B cell (primary cell): ENCODE results near the gene CNOT6. TPM values are rescaled to one million over a fixed set of nuclear protein-coding genes. Genes with fewer than 3 reads are reported as not detected.

ENCODE experiments used
- ATAC-seq: fragments of 200-7000 bp; cut with Tn5 transposase; one replicate; pipeline ENCODE4 v1.10.0; 2021; ENCODE audit warnings: low read depth, mild to moderate bottlenecking, moderate number of reproducible peaks, moderate library complexity
- CTCF ChIA-PET: fragments of 350-600 bp; sonication (Branson Sonifier 250); formaldehyde crosslinking; loops from one replicate; lab custom pipeline; 2021; ENCODE audit warnings: antibody characterized with exemption, inconsistent platforms; lab: Charles Lee
- POLR2A ChIA-PET: fragments of 350-600 bp; sonication (Branson Sonifier 250); formaldehyde crosslinking; loops from one replicate; lab custom pipeline; 2021; ENCODE audit warnings: antibody characterized with exemption; lab: Charles Lee
- DNase-seq: peaks from one replicate; pipeline ENCODE4 v3.0.0; 2013
- H2AFZ ChIP-seq: 2 replicates; pipeline ENCODE4 v1.6.1; 2012; ENCODE audit warnings: mild to moderate bottlenecking, low read depth, low read length; ENCODE audit not compliant: insufficient read depth, poor library complexity, severe bottlenecking
- H3K27ac ChIP-seq, 2 donors: 1 replicate in 1 of 2; 2 replicates in 1 of 2; pipeline ENCODE4 v1.5.1; 2012 to 2013; ENCODE audit warnings: low read length in 2 of 2, mild to moderate bottlenecking in 2 of 2, moderate library complexity in 1 of 2
- H3K27me3 ChIP-seq, 4 experiments: fragments of 200-600 bp in 1 of 4; sonication (generic) in 1 of 4; replicated peaks in 1 of 4; 1 replicate in 2 of 4; 2 replicates in 2 of 4; pipeline versions ENCODE4 v1.6.1 to v1.7.0; 2013 to 2016; ENCODE audit warnings: low read length in 3 of 4, mild to moderate bottlenecking in 2 of 4, mixed read lengths in 1 of 4, moderate library complexity in 1 of 4; ENCODE audit not compliant: insufficient read depth in 4 of 4, control insufficient read depth in 3 of 4; ENCODE audit errors: control extremely low read depth in 1 of 4
- H3K36me3 ChIP-seq, 2 experiments: replicated peaks in 1 of 2; 1 replicate in 1 of 2; 2 replicates in 1 of 2; pipeline versions ENCODE4 v1.6.1 to v1.7.1; 2013; ENCODE audit warnings: low read length in 1 of 2; ENCODE audit not compliant: insufficient read depth in 2 of 2, control insufficient read depth in 1 of 2; ENCODE audit errors: control extremely low read depth in 1 of 2, extremely low read depth in 1 of 2
- H3K4me1 ChIP-seq, 2 donors: fragments of 200-600 bp in 1 of 2; sonication (generic) in 1 of 2; 1 replicate in 1 of 2; 2 replicates in 1 of 2; pipeline versions ENCODE4 v1.5.1 to v1.6.1; 2013 to 2017; ENCODE audit warnings: low read length in 2 of 2; ENCODE audit not compliant: control insufficient read depth in 2 of 2, insufficient read depth in 2 of 2
- H3K4me2 ChIP-seq: replicated peaks from 2 replicates; pipeline ENCODE3; 2012; ENCODE audit warnings: mild to moderate bottlenecking, low read depth, low read length; ENCODE audit not compliant: poor library complexity, severe bottlenecking
- H3K4me3 ChIP-seq, 5 experiments: fragments of 200-600 bp in 1 of 5; sonication (generic) in 1 of 5; 1 replicate in 3 of 5; 2 replicates in 2 of 5; pipeline versions ENCODE4 v1.5.1 to v1.7.0; 2011 to 2016; ENCODE audit warnings: low read length in 4 of 5, mild to moderate bottlenecking in 4 of 5, low read depth in 2 of 5, control low read depth in 1 of 5, moderate library complexity in 1 of 5; ENCODE audit not compliant: insufficient read depth in 1 of 5; ENCODE audit errors: control extremely low read depth in 1 of 5, extremely low read depth in 1 of 5
- H3K79me2 ChIP-seq: fragments of 200-600 bp; sonication (generic); one replicate; pipeline ENCODE4 v1.6.0; 2016; ENCODE audit warnings: low read length; ENCODE audit not compliant: control insufficient read depth, insufficient read depth
- H3K9ac ChIP-seq: fragments of 200-600 bp; sonication (generic); 2 replicates; pipeline ENCODE4 v1.6.1; 2017; ENCODE audit warnings: mild to moderate bottlenecking, low read length, moderate library complexity
- H3K9me3 ChIP-seq, 3 donors: one replicate each; pipeline versions ENCODE4 v1.6.1 to v1.7.1; 2013; ENCODE audit warnings: low read length in 2 of 3; ENCODE audit not compliant: control insufficient read depth in 2 of 3, insufficient read depth in 1 of 3; ENCODE audit errors: control extremely low read depth in 1 of 3
- H4K20me1 ChIP-seq: 2 replicates; pipeline ENCODE4 v1.6.0; 2012; ENCODE audit warnings: mild to moderate bottlenecking, low read length; ENCODE audit not compliant: insufficient read depth, control insufficient read depth, poor library complexity, severe bottlenecking
- H3K27ac Mint-ChIP-seq: one replicate; pipeline ENCODE4 v1.8.0; 2021; ENCODE audit warnings: mixed read lengths
- H3K27me3 Mint-ChIP-seq: one replicate; pipeline ENCODE4 v1.8.0; 2021; ENCODE audit warnings: mixed read lengths
- H3K4me1 Mint-ChIP-seq: one replicate; pipeline ENCODE4 v1.8.0; 2021; ENCODE audit warnings: mixed read lengths
- H3K4me3 Mint-ChIP-seq: one replicate; pipeline ENCODE4 v1.8.0; 2021; ENCODE audit warnings: mixed read lengths
- H3K9me3 Mint-ChIP-seq: one replicate; pipeline ENCODE4 v1.8.0; 2022; ENCODE audit warnings: mixed read lengths; ENCODE audit not compliant: insufficient read depth
- CTCF ChIP-seq: fragments of 200-600 bp; IDR thresholded peaks from one replicate; pipeline ENCODE4 v1.8.0; 2022; ENCODE audit warnings: antibody characterized with exemption, mild to moderate bottlenecking
- EZH2 ChIP-seq: IDR thresholded peaks from 2 replicates; pipeline ENCODE4 v1.6.1; 2012; ENCODE audit warnings: borderline replicate concordance, low read depth, mild to moderate bottlenecking, moderate library complexity, low read length; ENCODE audit not compliant: insufficient read depth, poor library complexity, severe bottlenecking
- WGBS: methylation state at CpG from one replicate; pipeline ENCODE4 v1.1.5; 2013; ENCODE audit warnings: missing lambda C conversion rate; ENCODE audit not compliant: insufficient coverage; 5-methylcytosine and 5-hydroxymethylcytosine counted together
- intact Hi-C: fragments of 100-400 bp; cut with micrococcal nuclease; formaldehyde crosslinking; loops from one replicate; pipeline ENCODE4 v1.10.0; 2022
- polyA plus RNA-seq: library from polyadenylated mRNA; depleted of rRNA; stranded (reverse); fragments of >200 nt; gene quantifications from 2 replicates; pipeline ENCODE4 v1.2.3, GENCODE V29; 2012
- total RNA-seq, 2 donors: library from RNA; stranded (reverse); fragments of 120-200 nt in 1 of 2; gene quantifications; 1 replicate in 1 of 2; 2 replicates in 1 of 2; pipeline versions ENCODE4 v1.2.3 to v1.2.4, GENCODE V29; 2013 to 2022

The CNOT6 gene
- total and polyA plus RNA-seq, 2 donors (not counting 1 experiment from before 2014, with no cell fraction given): 4.3 to 31.1 TPM

- H3K9me3 ChIP-seq: no peaks in the 10 kb centered on the region
- peaks cover 91% of the 10 kb centered on the region for H3K79me2 ChIP-seq
- Mint-ChIP-seq H3K27me3 (no peaks in the 10 kb centered on the region), H3K4me3 (no peak overlapping the region), H3K4me1 (peaks cover 58% of the 10 kb centered on the region), H3K9me3 (no peaks in the 10 kb centered on the region), H3K27ac (no peak overlapping the region)
- peaks cover 16 to 20% of the 10 kb centered on the region in 2 donors for H3K4me1 ChIP-seq
- peaks cover 73% of the 10 kb centered on the region for H4K20me1 ChIP-seq
- no peaks in the 10 kb centered on the region for H3K36me3 ChIP-seq
- POLR2A ChIA-PET: no interaction called here
- CTCF ChIA-PET: interaction anchor here (0.5 to 0.7 kb wide), 2 partner anchors 17 to 53 kb away, joined by 3 to 5 read pairs; no protein-coding TSS in a partner anchor
- DNase-seq: no peak
- ATAC-seq: no peak
- 100% methylated on average over 1 of the region's 4 CpGs for WGBS
- H3K27ac ChIP-seq: no peak overlapping the region
- H2AFZ ChIP-seq: no peak overlapping the region
- no peak overlapping the region for H3K4me2 ChIP-seq
- H3K4me3 ChIP-seq: no peak overlapping the region
- intact Hi-C loops: no loop called here
- no peak for TF ChIP-seq EZH2
- no peak for TF ChIP-seq CTCF
- H3K27me3 ChIP-seq: no peaks in the 10 kb centered on the region
- H3K9ac ChIP-seq: no peak overlapping the region
These were observed 29.7 kb downstream of the CNOT6 start for GRCh38 chr5:180523629-180524466.

- Histone ChIP-seq H2AFZ (no peak overlapping the region), H3K4me2 (no peak overlapping the region), H3K9me3 (no peaks in the 10 kb centered on the region), H3K79me2 (peaks cover 77% of the 10 kb centered on the region), H3K4me1 (peaks cover 13 to 17% of the 10 kb centered on the region in 2 donors), H3K36me3 (peaks cover 0 to 9% of the 10 kb centered on the region in 2 experiments), H3K27me3 (no peaks in the 10 kb centered on the region), H3K4me3 (no peak overlapping the region), H3K9ac (no peak overlapping the region), H4K20me1 (peaks cover 63% of the 10 kb centered on the region), H3K27ac (no peak overlapping the region)
- ATAC-seq (no peak), DNase-seq (no peak)
- 100% methylated on average over 1 of the region's 4 CpGs for WGBS
- CTCF ChIA-PET: interaction anchor here (0.7 kb wide), 1 partner anchor 55 kb away, joined by 4 read pairs; no protein-coding TSS in a partner anchor
- TF ChIP-seq CTCF (no peak), EZH2 (no peak)
- no peaks in the 10 kb centered on the region for H3K9me3 Mint-ChIP-seq
- no peaks in the 10 kb centered on the region for H3K27me3 Mint-ChIP-seq
- intact Hi-C loops: no loop called here
- no peak overlapping the region for H3K27ac Mint-ChIP-seq
- no peak overlapping the region for H3K4me3 Mint-ChIP-seq
- POLR2A ChIA-PET: no interaction called here
- peaks cover 47% of the 10 kb centered on the region for H3K4me1 Mint-ChIP-seq
These were observed 31.2 kb downstream of the CNOT6 start for GRCh38 chr5:180525399-180525798.
